ENCODE results near the gene HPS1. TPM values are rescaled to one million over a fixed set of nuclear protein-coding genes. Genes with fewer than 3 reads are reported as not detected.

The HPS1 gene
- polyA plus RNA-seq, 2 of the 4 experiments (the other 2 are of a cell fraction): 25.1 to 28.2 TPM

DNA sequence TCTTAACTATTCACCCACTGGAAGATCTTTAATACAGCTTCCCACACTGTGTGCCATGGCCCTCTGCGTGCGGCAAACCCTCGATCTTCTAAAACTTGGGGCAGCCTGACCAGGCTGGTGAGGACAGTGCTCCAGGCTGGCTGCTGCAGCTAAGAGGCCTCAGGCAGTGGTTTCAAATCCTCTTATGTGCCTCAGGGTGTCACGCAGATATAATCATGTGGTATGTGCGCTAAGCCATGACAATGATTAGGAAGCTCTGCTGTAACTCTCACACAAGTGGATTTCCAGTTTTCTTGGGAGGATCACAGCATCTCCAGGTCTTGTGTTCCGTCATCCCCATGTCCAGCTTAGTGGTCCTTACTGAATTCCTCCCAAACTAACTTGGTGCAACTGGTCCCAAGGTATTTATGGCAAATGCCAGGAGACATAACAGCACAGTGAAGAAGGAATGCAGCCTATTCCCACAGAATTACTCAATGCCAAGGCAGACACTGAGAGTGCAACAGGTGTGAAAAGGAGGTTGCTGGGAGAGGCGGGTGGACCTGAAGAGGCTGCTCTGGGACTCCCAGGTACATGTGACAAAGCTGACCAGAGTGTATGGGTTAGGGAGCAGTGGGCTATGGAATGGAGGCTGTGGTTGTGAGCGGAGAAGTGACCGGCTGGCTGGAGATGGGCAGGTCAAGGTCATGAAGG is 2.3 kb downstream of the HPS1 start:
- Histone ChIP-seq H3K4me1 (peaks cover 3% of the 10 kb centered on the region; the same call in 1 of the 3 replicates), H3K4me2 (no peak overlapping the region), H3K4me3 (no peak overlapping the region), H3K27ac (no peak overlapping the region), H3K9me3 (peaks cover 6% of the 10 kb centered on the region; the same call in 2 of the 3 replicates)
- ChIA-PET CTCF (interaction anchor here (1.5 to 1.8 kb wide), 2 partner anchors 8 to 23 kb away, joined by 5 to 9 read pairs; no protein-coding TSS in a partner anchor), POLR2A (no interaction called here)
- no peak for ATAC-seq
- TF ChIP-seq KDM5A (IDR thresholded peaks at IDR 0.05) (no peak), MAFK (IDR thresholded peaks at IDR 0.05; ENCODE audit: partially characterized antibody) (no peak), HOXA7 (CRISPR knock-in tag; IDR thresholded peaks at IDR 0.05) (no peak), RNF2 (IDR thresholded peaks at IDR 0.05; ENCODE audit: borderline replicate concordance, low read depth) (no peak), POLR2AphosphoS2 (conservative IDR thresholded peaks at IDR 0.05; ENCODE audit: low read length) (no peak), HOXB13 (CRISPR knock-in tag; IDR thresholded peaks at IDR 0.05; ENCODE audit: low read depth) (no peak), ZFP36 (IDR thresholded peaks at IDR 0.05; ENCODE audit: borderline replicate concordance, partially characterized antibody) (no peak), EHMT2 (IDR thresholded peaks at IDR 0.05; ENCODE audit: low read depth) (no peak), RCOR1 (IDR thresholded peaks at IDR 0.05; ENCODE audit: low read depth, low read length) (no peak)
- TF ChIP-seq, protein P1, sequence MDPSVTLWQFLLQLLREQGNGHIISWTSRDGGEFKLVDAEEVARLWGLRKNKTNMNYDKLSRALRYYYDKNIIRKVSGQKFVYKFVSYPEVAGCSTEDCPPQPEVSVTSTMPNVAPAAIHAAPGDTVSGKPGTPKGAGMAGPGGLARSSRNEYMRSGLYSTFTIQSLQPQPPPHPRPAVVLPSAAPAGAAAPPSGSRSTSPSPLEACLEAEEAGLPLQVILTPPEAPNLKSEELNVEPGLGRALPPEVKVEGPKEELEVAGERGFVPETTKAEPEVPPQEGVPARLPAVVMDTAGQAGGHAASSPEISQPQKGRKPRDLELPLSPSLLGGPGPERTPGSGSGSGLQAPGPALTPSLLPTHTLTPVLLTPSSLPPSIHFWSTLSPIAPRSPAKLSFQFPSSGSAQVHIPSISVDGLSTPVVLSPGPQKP (IDR thresholded peaks at IDR 0.05; ENCODE audit: low read depth, low read length): no peak
- TF ChIP-seq, protein P2, sequence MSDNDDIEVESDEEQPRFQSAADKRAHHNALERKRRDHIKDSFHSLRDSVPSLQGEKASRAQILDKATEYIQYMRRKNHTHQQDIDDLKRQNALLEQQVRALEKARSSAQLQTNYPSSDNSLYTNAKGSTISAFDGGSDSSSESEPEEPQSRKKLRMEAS (IDR thresholded peaks at IDR 0.05): no peak
- TF ChIP-seq, protein P3, sequence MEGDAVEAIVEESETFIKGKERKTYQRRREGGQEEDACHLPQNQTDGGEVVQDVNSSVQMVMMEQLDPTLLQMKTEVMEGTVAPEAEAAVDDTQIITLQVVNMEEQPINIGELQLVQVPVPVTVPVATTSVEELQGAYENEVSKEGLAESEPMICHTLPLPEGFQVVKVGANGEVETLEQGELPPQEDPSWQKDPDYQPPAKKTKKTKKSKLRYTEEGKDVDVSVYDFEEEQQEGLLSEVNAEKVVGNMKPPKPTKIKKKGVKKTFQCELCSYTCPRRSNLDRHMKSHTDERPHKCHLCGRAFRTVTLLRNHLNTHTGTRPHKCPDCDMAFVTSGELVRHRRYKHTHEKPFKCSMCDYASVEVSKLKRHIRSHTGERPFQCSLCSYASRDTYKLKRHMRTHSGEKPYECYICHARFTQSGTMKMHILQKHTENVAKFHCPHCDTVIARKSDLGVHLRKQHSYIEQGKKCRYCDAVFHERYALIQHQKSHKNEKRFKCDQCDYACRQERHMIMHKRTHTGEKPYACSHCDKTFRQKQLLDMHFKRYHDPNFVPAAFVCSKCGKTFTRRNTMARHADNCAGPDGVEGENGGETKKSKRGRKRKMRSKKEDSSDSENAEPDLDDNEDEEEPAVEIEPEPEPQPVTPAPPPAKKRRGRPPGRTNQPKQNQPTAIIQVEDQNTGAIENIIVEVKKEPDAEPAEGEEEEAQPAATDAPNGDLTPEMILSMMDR (IDR thresholded peaks at IDR 0.05): no peak
- TF ChIP-seq, protein P4, sequence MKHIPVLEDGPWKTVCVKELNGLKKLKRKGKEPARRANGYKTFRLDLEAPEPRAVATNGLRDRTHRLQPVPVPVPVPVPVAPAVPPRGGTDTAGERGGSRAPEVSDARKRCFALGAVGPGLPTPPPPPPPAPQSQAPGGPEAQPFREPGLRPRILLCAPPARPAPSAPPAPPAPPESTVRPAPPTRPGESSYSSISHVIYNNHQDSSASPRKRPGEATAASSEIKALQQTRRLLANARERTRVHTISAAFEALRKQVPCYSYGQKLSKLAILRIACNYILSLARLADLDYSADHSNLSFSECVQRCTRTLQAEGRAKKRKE (CRISPR knock-in tag; IDR thresholded peaks at IDR 0.05; ENCODE audit: low read depth): no peak
- TF ChIP-seq, protein P5, sequence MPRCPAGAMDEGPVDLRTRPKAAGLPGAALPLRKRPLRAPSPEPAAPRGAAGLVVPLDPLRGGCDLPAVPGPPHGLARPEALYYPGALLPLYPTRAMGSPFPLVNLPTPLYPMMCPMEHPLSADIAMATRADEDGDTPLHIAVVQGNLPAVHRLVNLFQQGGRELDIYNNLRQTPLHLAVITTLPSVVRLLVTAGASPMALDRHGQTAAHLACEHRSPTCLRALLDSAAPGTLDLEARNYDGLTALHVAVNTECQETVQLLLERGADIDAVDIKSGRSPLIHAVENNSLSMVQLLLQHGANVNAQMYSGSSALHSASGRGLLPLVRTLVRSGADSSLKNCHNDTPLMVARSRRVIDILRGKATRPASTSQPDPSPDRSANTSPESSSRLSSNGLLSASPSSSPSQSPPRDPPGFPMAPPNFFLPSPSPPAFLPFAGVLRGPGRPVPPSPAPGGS (IDR thresholded peaks at IDR 0.05): no peak
- TF ChIP-seq, protein P6, sequence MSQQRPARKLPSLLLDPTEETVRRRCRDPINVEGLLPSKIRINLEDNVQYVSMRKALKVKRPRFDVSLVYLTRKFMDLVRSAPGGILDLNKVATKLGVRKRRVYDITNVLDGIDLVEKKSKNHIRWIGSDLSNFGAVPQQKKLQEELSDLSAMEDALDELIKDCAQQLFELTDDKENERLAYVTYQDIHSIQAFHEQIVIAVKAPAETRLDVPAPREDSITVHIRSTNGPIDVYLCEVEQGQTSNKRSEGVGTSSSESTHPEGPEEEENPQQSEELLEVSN (IDR thresholded peaks at IDR 0.05; ENCODE audit: borderline replicate concordance, low read depth): no peak
- TF ChIP-seq, protein P7, sequence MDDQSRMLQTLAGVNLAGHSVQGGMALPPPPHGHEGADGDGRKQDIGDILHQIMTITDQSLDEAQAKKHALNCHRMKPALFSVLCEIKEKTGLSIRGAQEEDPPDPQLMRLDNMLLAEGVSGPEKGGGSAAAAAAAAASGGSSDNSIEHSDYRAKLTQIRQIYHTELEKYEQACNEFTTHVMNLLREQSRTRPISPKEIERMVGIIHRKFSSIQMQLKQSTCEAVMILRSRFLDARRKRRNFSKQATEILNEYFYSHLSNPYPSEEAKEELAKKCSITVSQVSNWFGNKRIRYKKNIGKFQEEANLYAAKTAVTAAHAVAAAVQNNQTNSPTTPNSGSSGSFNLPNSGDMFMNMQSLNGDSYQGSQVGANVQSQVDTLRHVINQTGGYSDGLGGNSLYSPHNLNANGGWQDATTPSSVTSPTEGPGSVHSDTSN (IDR thresholded peaks at IDR 0.05): no peak
- 91% methylated on average over 9 of the region's 9 CpGs for WGBS (ENCODE audit: missing lambda C conversion rate)
- no peak for FAIRE-seq
- no peak for DNase-seq (ENCODE audit: low read depth in 1 of 2, low spot score in 1 of 2)

DNA sequence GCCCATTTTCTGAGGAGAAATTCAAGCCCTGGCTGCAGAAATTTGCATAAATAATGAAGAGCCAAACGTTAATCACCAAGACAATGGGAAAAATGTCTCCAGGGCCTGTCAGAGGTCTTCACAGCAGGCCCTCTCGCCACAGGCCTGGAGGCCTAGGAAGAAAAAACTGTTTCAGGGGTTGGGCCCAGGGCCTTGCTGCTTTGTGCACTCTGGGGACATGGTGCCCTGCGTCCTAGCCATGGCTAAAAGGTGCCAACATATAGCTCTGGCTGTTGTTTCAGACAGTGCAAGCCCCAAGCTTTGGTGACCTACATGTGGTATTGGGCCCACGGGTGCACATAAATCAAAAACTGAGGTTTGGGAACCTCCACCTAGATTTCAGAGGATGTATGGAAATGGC is 8.0 kb downstream of the HPS1 start:
- no peak overlapping the region for H3K27ac ChIP-seq
- FAIRE-seq (no peak), DNase-seq (ENCODE audit: low read depth in 1 of 2, low spot score in 1 of 2) (no peak), ATAC-seq (no peak)
- H3K4me3 ChIP-seq: no peak overlapping the region
- no peak overlapping the region for H3K4me2 ChIP-seq
- TF ChIP-seq HEYL (CRISPR knock-in tag; IDR thresholded peaks at IDR 0.05) (no peak), RARB (CRISPR knock-in tag; IDR thresholded peaks at IDR 0.05) (no peak), BHLHE40 (IDR thresholded peaks at IDR 0.05; ENCODE audit: low read depth, low read length) (no peak), ZFP36 (IDR thresholded peaks at IDR 0.05; ENCODE audit: borderline replicate concordance, partially characterized antibody) (no peak), EHF (CRISPR knock-in tag; IDR thresholded peaks at IDR 0.05) (no peak), NR3C1 (IDR thresholded peaks at IDR 0.05) (no peak), NPAS2 (CRISPR knock-in tag; IDR thresholded peaks at IDR 0.05; ENCODE audit: borderline replicate concordance) (no peak), EP300 (IDR thresholded peaks at IDR 0.05) (no peak), HOXA7 (CRISPR knock-in tag; IDR thresholded peaks at IDR 0.05) (no peak), PHF8 (IDR thresholded peaks at IDR 0.05; ENCODE audit: borderline replicate concordance, low read depth) (no peak)
- CTCF ChIA-PET: no interaction called here
- no peaks in the 10 kb centered on the region for H3K4me1 ChIP-seq
- 89% methylated on average over 4 of the region's 4 CpGs for WGBS (ENCODE audit: missing lambda C conversion rate)
- no peaks in the 10 kb centered on the region for H3K9me3 ChIP-seq
- POLR2A ChIA-PET: no interaction called here

Measured in A549 (cell line).